Measurements from ENCODE around the gene ABHD16B.

DNA sequence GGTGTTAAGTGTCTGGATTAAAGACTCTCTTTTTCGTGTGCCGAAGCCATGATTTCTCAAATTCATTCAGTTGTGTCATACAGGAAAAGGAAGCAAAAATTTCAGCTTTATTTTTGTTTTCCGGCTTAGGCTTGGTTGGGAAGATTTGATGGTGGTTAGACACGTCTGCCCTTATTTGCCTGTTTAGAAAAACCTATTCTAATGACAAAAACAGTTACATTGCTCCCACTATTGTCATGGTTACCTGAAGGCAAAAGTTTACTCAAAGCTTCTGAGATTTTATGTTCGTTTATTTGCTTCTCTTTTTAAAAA lies 34.6 kb downstream of the ABHD16B start:
- TF ChIP-seq, protein P1, sequence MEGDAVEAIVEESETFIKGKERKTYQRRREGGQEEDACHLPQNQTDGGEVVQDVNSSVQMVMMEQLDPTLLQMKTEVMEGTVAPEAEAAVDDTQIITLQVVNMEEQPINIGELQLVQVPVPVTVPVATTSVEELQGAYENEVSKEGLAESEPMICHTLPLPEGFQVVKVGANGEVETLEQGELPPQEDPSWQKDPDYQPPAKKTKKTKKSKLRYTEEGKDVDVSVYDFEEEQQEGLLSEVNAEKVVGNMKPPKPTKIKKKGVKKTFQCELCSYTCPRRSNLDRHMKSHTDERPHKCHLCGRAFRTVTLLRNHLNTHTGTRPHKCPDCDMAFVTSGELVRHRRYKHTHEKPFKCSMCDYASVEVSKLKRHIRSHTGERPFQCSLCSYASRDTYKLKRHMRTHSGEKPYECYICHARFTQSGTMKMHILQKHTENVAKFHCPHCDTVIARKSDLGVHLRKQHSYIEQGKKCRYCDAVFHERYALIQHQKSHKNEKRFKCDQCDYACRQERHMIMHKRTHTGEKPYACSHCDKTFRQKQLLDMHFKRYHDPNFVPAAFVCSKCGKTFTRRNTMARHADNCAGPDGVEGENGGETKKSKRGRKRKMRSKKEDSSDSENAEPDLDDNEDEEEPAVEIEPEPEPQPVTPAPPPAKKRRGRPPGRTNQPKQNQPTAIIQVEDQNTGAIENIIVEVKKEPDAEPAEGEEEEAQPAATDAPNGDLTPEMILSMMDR (IDR thresholded peaks at IDR 0.05): no peak
- TF ChIP-seq POLR2A (IDR thresholded peaks at IDR 0.05; ENCODE audit: low read length) (no peak), TP53 (CRISPR knock-in tag; IDR thresholded peaks at IDR 0.05) (no peak), EP300 (IDR thresholded peaks at IDR 0.05) (no peak), KDM5A (IDR thresholded peaks at IDR 0.05) (no peak), SMC3 (IDR thresholded peaks at IDR 0.05) (no peak), ELK1 (IDR thresholded peaks at IDR 0.05; ENCODE audit: low read depth, low read length) (no peak), MYC (IDR thresholded peaks at IDR 0.05; ENCODE audit: borderline replicate concordance, low read length) (no peak)
- TF ChIP-seq, protein P2, sequence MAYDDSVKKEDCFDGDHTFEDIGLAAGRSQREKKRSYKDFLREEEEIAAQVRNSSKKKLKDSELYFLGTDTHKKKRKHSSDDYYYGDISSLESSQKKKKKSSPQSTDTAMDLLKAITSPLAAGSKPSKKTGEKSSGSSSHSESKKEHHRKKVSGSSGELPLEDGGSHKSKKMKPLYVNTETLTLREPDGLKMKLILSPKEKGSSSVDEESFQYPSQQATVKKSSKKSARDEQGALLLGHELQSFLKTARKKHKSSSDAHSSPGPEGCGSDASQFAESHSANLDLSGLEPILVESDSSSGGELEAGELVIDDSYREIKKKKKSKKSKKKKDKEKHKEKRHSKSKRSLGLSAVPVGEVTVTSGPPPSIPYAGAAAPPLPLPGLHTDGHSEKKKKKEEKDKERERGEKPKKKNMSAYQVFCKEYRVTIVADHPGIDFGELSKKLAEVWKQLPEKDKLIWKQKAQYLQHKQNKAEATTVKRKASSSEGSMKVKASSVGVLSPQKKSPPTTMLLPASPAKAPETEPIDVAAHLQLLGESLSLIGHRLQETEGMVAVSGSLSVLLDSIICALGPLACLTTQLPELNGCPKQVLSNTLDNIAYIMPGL (CRISPR knock-in tag; IDR thresholded peaks at IDR 0.05; ENCODE audit: borderline replicate concordance): no peak
- TF ChIP-seq, protein P3, sequence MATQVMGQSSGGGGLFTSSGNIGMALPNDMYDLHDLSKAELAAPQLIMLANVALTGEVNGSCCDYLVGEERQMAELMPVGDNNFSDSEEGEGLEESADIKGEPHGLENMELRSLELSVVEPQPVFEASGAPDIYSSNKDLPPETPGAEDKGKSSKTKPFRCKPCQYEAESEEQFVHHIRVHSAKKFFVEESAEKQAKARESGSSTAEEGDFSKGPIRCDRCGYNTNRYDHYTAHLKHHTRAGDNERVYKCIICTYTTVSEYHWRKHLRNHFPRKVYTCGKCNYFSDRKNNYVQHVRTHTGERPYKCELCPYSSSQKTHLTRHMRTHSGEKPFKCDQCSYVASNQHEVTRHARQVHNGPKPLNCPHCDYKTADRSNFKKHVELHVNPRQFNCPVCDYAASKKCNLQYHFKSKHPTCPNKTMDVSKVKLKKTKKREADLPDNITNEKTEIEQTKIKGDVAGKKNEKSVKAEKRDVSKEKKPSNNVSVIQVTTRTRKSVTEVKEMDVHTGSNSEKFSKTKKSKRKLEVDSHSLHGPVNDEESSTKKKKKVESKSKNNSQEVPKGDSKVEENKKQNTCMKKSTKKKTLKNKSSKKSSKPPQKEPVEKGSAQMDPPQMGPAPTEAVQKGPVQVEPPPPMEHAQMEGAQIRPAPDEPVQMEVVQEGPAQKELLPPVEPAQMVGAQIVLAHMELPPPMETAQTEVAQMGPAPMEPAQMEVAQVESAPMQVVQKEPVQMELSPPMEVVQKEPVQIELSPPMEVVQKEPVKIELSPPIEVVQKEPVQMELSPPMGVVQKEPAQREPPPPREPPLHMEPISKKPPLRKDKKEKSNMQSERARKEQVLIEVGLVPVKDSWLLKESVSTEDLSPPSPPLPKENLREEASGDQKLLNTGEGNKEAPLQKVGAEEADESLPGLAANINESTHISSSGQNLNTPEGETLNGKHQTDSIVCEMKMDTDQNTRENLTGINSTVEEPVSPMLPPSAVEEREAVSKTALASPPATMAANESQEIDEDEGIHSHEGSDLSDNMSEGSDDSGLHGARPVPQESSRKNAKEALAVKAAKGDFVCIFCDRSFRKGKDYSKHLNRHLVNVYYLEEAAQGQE (IDR thresholded peaks at IDR 0.05): no peak

All from A549 (cell line).